H1 (cell line): ENCODE data around the gene SAAL1. TPM values are rescaled to one million over a fixed set of nuclear protein-coding genes. Genes with fewer than 3 reads are reported as not detected.

Source experiments
- BACH1 ChIP-seq: IDR thresholded peaks from 2 replicates; pipeline ENCODE4 v1.6.1; 2012; ENCODE audit warnings: low read length, improper control_type of control experiment
- BRCA1 ChIP-seq: IDR thresholded peaks from 2 replicates; pipeline ENCODE4 v1.6.1; 2012; ENCODE audit warnings: low read depth, low read length, improper control_type of control experiment
- CEBPB ChIP-seq: IDR thresholded peaks from 2 replicates; pipeline ENCODE4 v1.6.1; 2012; ENCODE audit warnings: low read depth, low read length
- CHD2 ChIP-seq: IDR thresholded peaks from 2 replicates; pipeline ENCODE4 v1.6.1; 2012; ENCODE audit warnings: low read length, improper control_type of control experiment
- CHD7 ChIP-seq: fragments of 300-600 bp; sonication (generic); IDR thresholded peaks from 2 replicates; pipeline ENCODE4 v1.7.1; 2012; ENCODE audit warnings: low read length, moderate library complexity, mild to moderate bottlenecking, inconsistent platforms; ENCODE audit not compliant: insufficient replicate concordance
- EP300 ChIP-seq, 2 experiments: IDR thresholded peaks; 1 replicate in 1 of 2; 2 replicates in 1 of 2; pipeline ENCODE4 v1.6.1; 2011 to 2012; ENCODE audit warnings: low read depth in 2 of 2, low read length in 2 of 2, mild to moderate bottlenecking in 2 of 2, borderline replicate concordance in 1 of 2, inconsistent platforms in 1 of 2, moderate library complexity in 1 of 2
- SUZ12 ChIP-seq: fragments of 200-600 bp; sonication (generic); IDR thresholded peaks from 2 replicates; pipeline ENCODE4 v1.6.1; 2012; ENCODE audit warnings: mild to moderate bottlenecking, inconsistent platforms, low read length, moderate library complexity, mixed read lengths
- YY1 ChIP-seq: IDR thresholded peaks from 2 replicates; pipeline ENCODE4 v1.6.1; 2011; ENCODE audit warnings: low read depth, mild to moderate bottlenecking, low read length
- polyA plus RNA-seq, 7 experiments: library from polyadenylated mRNA; depleted of rRNA in 3 of 7; stranded (reverse) in 5 of 7; unstranded in 2 of 7; fragments of >200 nt in 5 of 7; fragments of 200-250 nt in 2 of 7; gene quantifications; 1 replicate in 5 of 7; 2 replicates in 1 of 7; 4 replicates in 1 of 7; pipeline versions ENCODE4 v1.2.1 to v1.2.3, GENCODE V29; 2011 to 2013; ENCODE audit warnings: missing spikeins in 2 of 7, mixed read lengths in 2 of 7
- total RNA-seq: library from RNA; stranded (reverse); fragmentation: NEBNext Ultra II Directional; extraction: Animal tissue kit (Norgen Biotek cat#: 25700); gene quantifications from 2 replicates; pipeline ENCODE4 v1.2.1, GENCODE V29; 2021

The SAAL1 gene
- total and polyA plus RNA-seq, 2 of the 8 experiments (the other 6 are each of a cell fraction or from before 2014, with no cell fraction given): 26.4 to 46.6 TPM

GRCh38 chr11:18064450-18065054, 41.3 kb downstream of the SAAL1 start (continued):
- no peak for TF ChIP-seq CHD7
- no peak for TF ChIP-seq BACH1
- TF ChIP-seq CHD2: no peak
- no peak for TF ChIP-seq BRCA1
- no peak for TF ChIP-seq YY1
- TF ChIP-seq SUZ12: no peak
- TF ChIP-seq EP300 (IDR thresholded peaks at IDR 0.05; ENCODE audit: borderline replicate concordance in 1 of 2, low read depth in 2 of 2, low read length in 2 of 2): no peak
- TF ChIP-seq CEBPB: no peak
